C4-2B (cell line): Measurements from ENCODE around the gene CEACAM7.
"Not testable (repeated sequence)": the region's sequence is repeated elsewhere in the genome, so short reads cannot be mapped to it uniquely, and the experiment has no call there.

Source experiments
- H3K27ac ChIP-seq: fragments of 450-650 bp; 2 replicates; pipeline ENCODE4 v1.5.1; 2017
- CTCF ChIP-seq: fragments of 450-650 bp; conservative IDR thresholded peaks from 2 replicates; pipeline ENCODE4 v1.5.1; 2017; ENCODE audit warnings: mild to moderate bottlenecking
- ZFX ChIP-seq: fragments of 450-650 bp; IDR thresholded peaks from 2 replicates; pipeline ENCODE4 v1.6.1; 2017

CEACAM7 gene

GRCh38 chr19:41671486-41671885, 16.6 kb downstream of the CEACAM7 start:
- TF ChIP-seq CTCF = no peak
- TF ChIP-seq ZFX = no peak

GRCh38 chr19:41670755-41671154, 17.3 kb downstream of the CEACAM7 start:
- H3K27ac ChIP-seq = no peak overlapping the region
- TF ChIP-seq CTCF (no peak), ZFX (no peak)

More at GRCh38 chr19:41671486-41671885, 16.6 kb downstream of the CEACAM7 start:
- no peak overlapping the region for H3K27ac ChIP-seq

- TF ChIP-seq CTCF = no peak
- no peak for TF ChIP-seq ZFX
- no peak overlapping the region for H3K27ac ChIP-seq
These were observed 19.8 kb downstream of the CEACAM7 start for GRCh38 chr19:41668315-41668714.

GRCh38 chr19:41666075-41666474, 22.0 kb downstream of the CEACAM7 start:
- H3K27ac ChIP-seq = no peak overlapping the region
- TF ChIP-seq ZFX = no peak
- no peak for TF ChIP-seq CTCF

- TF ChIP-seq CTCF = no peak
- TF ChIP-seq ZFX = no peak
- H3K27ac ChIP-seq = no peak overlapping the region
These were observed 30.9 kb downstream of the CEACAM7 start for GRCh38 chr19:41657157-41657556.

GRCh38 chr19:41656756-41657155, 31.3 kb downstream of the CEACAM7 start:
- not testable (repeated sequence) for H3K27ac ChIP-seq

- no peak overlapping the region for H3K27ac ChIP-seq
- TF ChIP-seq CTCF (no peak), ZFX (no peak)
These were observed 35.8 kb downstream of the CEACAM7 start for GRCh38 chr19:41652250-41652649.

GRCh38 chr19:41649827-41650226, 38.2 kb downstream of the CEACAM7 start:
- no peak for TF ChIP-seq CTCF
- no peak for TF ChIP-seq ZFX
- no peak overlapping the region for H3K27ac ChIP-seq
